Measurements from ENCODE around the gene C1orf141. TPM values are rescaled to one million over a fixed set of nuclear protein-coding genes. Genes with fewer than 3 reads are reported as not detected.

Gene C1orf141
- total RNA-seq, 4 donors from 2014 or later = not detected

GRCh38 chr1:67140460-67140859 is 5.7 kb upstream of the C1orf141 start:
- intact Hi-C loops (cut with DNase I; ENCODE audit: low total_unique reads) = loop anchor here (10.0 kb wide), 2 partner anchors 146 to 376 kb away; no protein-coding TSS in a partner anchor
- DNase-seq (ENCODE audit: low spot score in 2 of 2) = no peak
- no peak overlapping the region for H3K4me3 ChIP-seq (ENCODE audit: low read depth, poor library complexity, severe bottlenecking)
- TF ChIP-seq POLR2A (IDR thresholded peaks at IDR 0.05) (no peak), CTCF (IDR thresholded peaks at IDR 0.05) (no peak)
- WGBS, 2 donors = 86 to 97% methylated on average over 2 of the region's 2 CpGs

- DNase-seq (ENCODE audit: low spot score in 2 of 2) = no peak
- intact Hi-C loops (cut with DNase I; ENCODE audit: low total_unique reads) = loop anchor here (10.0 kb wide), 1 partner anchor 506 kb away; no protein-coding TSS in a partner anchor
Measured at GRCh38 chr1:67138813-67139499, 4.2 kb upstream of the C1orf141 start.

GRCh38 chr1:67137307-67137753 is 2.6 kb upstream of the C1orf141 start:
- H3K4me3 ChIP-seq (ENCODE audit: low read depth, poor library complexity, severe bottlenecking) = no peak overlapping the region
- intact Hi-C loops (cut with DNase I; ENCODE audit: low total_unique reads) = loop anchor here (10.0 kb wide), 1 partner anchor 507 kb away; no protein-coding TSS in a partner anchor
- 77 to 80% methylated on average over 4 of the region's 4 CpGs for WGBS, 2 donors
- TF ChIP-seq CTCF (IDR thresholded peaks at IDR 0.05) (no peak), POLR2A (IDR thresholded peaks at IDR 0.05) (no peak)
- no peak for DNase-seq (ENCODE audit: low spot score in 2 of 2)

More at GRCh38 chr1:67138813-67139499, 4.2 kb upstream of the C1orf141 start:
- TF ChIP-seq POLR2A (IDR thresholded peaks at IDR 0.05) (no peak), CTCF (IDR thresholded peaks at IDR 0.05) (no peak)
- H3K4me3 ChIP-seq (ENCODE audit: low read depth, poor library complexity, severe bottlenecking) = no peak overlapping the region
- WGBS, 2 donors = 83 to 90% methylated on average over 3 of the region's 3 CpGs

- no peak overlapping the region for H3K4me3 ChIP-seq (ENCODE audit: low read depth, poor library complexity, severe bottlenecking)
- intact Hi-C loops (cut with DNase I; ENCODE audit: low total_unique reads) = loop anchor here (10.0 kb wide), 1 partner anchor 509 kb away; no protein-coding TSS in a partner anchor
- no peak for DNase-seq (ENCODE audit: low spot score in 2 of 2)
- TF ChIP-seq POLR2A (IDR thresholded peaks at IDR 0.05) (no peak), CTCF (IDR thresholded peaks at IDR 0.05) (no peak)
- WGBS, 2 donors = 24 to 32% methylated on average over 2 of the region's 2 CpGs
Measured at GRCh38 chr1:67135354-67135753, 584 bp upstream of the C1orf141 start.

- intact Hi-C loops (cut with DNase I; ENCODE audit: low total_unique reads) = loop anchor here (10.0 kb wide), 1 partner anchor 512 kb away; no protein-coding TSS in a partner anchor
- DNase-seq (ENCODE audit: low spot score in 2 of 2) = no peak
- TF ChIP-seq POLR2A (IDR thresholded peaks at IDR 0.05) (no peak), CTCF (IDR thresholded peaks at IDR 0.05) (no peak)
- 98 to 99% methylated on average over 2 of the region's 2 CpGs for WGBS, 2 donors
- no peak overlapping the region for H3K4me3 ChIP-seq (ENCODE audit: low read depth, poor library complexity, severe bottlenecking)
Measured at GRCh38 chr1:67133177-67133576, 1.6 kb downstream of the C1orf141 start.
